ENCODE data around the gene MAPK4. TPM values are rescaled to one million over a fixed set of nuclear protein-coding genes. Genes with fewer than 3 reads are reported as not detected.

The MAPK4 gene
- total RNA-seq, 1 experiment from 2014 or later = 4.2 TPM

- H3K4me3 Mint-ChIP-seq = no peak overlapping the region
- ATAC-seq (no peak), DNase-seq (ENCODE audit: low spot score) (no peak)
- ChIA-PET POLR2A (no interaction called here), CTCF (no interaction called here)
- no peak for TF ChIP-seq ETV6 (CRISPR knock-in tag; IDR thresholded peaks at IDR 0.05)
- no peak for TF ChIP-seq MLX (CRISPR knock-in tag; IDR thresholded peaks at IDR 0.05)
- TF ChIP-seq NR1H2 (CRISPR knock-in tag; IDR thresholded peaks at IDR 0.05) = no peak
- no peak for TF ChIP-seq E2F4 (CRISPR knock-in tag; IDR thresholded peaks at IDR 0.05; ENCODE audit: borderline replicate concordance, low read depth)
- no peak for TF ChIP-seq ZSCAN18 (CRISPR knock-in tag; IDR thresholded peaks at IDR 0.05)
- TF ChIP-seq ZBTB43 (CRISPR knock-in tag; IDR thresholded peaks at IDR 0.05) = no peak
- TF ChIP-seq ZNF425 (CRISPR knock-in tag; conservative IDR thresholded peaks at IDR 0.05) = no peak
- TF ChIP-seq JAZF1 (CRISPR knock-in tag; IDR thresholded peaks at IDR 0.05) = no peak
- no peak for TF ChIP-seq ZBTB21 (CRISPR knock-in tag; IDR thresholded peaks at IDR 0.05; ENCODE audit: borderline replicate concordance)
- TF ChIP-seq FOXP4 (CRISPR knock-in tag; IDR thresholded peaks at IDR 0.05) = no peak
- no peak for TF ChIP-seq KAT7 (CRISPR knock-in tag; IDR thresholded peaks at IDR 0.05; ENCODE audit: borderline replicate concordance)
- TF ChIP-seq ZNF532 (CRISPR knock-in tag; IDR thresholded peaks at IDR 0.05; ENCODE audit: borderline replicate concordance) = no peak
- TF ChIP-seq SMAD4 (CRISPR knock-in tag; IDR thresholded peaks at IDR 0.05) = no peak
- no peak for TF ChIP-seq GRHL2 (CRISPR knock-in tag; IDR thresholded peaks at IDR 0.05; ENCODE audit: insufficient replicate concordance, severe bottlenecking)
- no peak for TF ChIP-seq GTF2I (CRISPR knock-in tag; conservative IDR thresholded peaks at IDR 0.05)
- H3K36me3 Mint-ChIP-seq = no peaks in the 10 kb centered on the region
- no peaks in the 10 kb centered on the region; the same call in 1 of the 2 replicates for H3K4me1 Mint-ChIP-seq
- H3K9me3 Mint-ChIP-seq = peaks cover 8% of the 10 kb centered on the region; the same call in 1 of the 2 replicates
- H3K27me3 Mint-ChIP-seq (ENCODE audit: low read depth) = no peaks in the 10 kb centered on the region
- H3K27ac Mint-ChIP-seq = no peak overlapping the region
Measured at GRCh38 chr18:50622865-50623393, 63.0 kb downstream of the MAPK4 start.
